GM18517 (cell line): ENCODE measurements around the gene CCM2L.
"Not testable (repeated sequence)": the region's sequence is repeated elsewhere in the genome, so short reads cannot be mapped to it uniquely, and the experiment has no call there.

ENCODE experiments used
- ATAC-seq: cut with Tn5 transposase; IDR thresholded peaks from one replicate; pipeline ENCODE4 v1.9.1; 2021; ENCODE audit warnings: mild to moderate bottlenecking, moderate library complexity; ENCODE audit not compliant: unreplicated experiment

The CCM2L gene

DNA sequence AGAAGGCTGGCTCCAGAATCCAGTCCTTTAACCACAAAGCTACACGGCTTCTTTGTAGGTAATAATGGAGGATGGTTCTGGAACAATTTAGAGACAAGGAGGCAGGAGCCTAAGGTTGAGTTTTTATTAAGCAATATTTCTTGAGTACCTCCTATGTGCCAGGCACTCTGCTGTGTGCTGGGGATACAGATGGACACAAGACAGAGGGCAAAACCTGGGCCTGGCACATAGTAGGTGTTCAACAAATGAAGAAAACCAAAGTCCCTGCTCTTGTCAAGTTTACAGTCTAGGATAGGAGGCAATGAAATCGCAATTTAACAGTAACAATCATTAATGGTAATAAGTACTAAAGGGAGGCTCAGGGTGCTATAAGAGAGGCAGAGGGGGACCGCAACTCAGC, 17.4 kb downstream of the CCM2L start:
- no peak for ATAC-seq

DNA sequence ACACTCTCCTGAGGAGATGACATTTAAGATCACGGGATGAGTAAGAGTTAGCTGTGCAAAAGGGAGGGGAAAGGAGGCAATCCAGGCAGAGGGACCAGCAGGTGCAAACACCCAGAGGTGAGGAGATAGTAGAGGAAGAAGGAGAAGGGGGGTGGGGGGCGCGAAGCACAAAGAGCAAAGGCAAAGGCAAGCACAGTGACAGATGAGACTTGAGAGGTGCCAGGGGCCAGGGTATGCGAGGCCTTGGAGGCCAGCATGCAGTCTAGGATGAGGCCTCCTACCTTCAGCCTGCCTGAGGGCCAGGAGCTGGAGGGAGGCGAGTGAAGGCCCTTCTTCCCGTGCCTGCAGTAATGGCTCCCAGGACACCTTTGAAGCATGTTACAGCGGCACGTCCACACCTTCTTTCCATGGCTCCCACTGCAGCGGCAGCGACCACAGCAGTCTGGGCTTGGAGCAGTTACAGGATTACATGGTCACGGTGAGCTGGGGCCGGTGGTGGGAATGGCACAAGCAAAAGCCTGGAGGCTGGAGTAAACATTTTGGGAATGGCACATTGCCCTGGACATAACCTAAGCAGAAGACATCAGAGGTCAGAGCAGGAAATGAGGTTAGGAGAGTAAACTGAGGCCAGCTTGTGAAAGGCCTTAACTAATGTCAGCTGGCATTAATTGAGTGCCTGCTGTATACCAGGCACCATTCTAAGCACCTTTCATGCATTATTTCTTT, 18.6 kb downstream of the CCM2L start:
- no peak for ATAC-seq

DNA sequence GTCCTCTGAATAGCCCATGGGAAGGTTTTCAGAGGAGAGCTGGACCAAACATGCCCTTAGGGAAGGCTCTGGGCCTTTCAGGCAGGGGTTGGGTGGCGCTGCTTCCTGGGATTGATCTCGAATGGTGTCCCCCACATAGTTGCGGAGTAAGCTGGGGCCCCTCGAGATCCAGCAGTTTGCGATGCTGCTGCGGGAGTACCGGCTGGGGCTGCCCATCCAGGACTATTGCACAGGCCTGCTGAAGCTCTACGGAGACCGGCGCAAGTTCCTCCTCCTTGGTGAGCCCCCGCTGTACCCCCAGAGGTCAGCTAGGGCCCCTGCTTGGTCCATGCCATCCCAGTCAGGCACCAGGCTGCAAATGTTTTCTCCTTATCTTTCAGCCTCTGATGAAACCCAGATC, 19.3 kb downstream of the CCM2L start:
- ATAC-seq, result no peak

- no peak for ATAC-seq
Measured at GRCh38 chr20:32031007-32031958, 21.0 kb downstream of the CCM2L start.

DNA sequence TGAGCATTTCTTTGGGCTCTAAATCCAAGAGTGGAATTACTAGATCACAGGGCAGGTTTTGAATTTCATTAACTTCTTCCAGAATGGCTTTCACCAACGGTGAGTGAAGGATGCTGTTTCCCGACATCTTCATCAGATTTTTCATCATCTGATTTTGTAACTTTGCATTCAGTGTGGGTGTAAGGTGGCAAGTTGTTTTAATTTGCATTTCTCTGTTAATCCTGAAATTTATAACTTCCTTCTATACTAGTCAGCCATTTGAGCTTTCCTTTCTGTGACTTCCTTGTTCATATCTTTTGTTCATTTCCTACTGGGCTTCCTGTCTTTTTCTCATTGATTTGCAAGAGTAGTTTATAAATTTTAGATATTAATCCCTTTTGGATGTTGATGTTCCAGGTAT, 23.1 kb downstream of the CCM2L start:
- no peak for ATAC-seq

DNA sequence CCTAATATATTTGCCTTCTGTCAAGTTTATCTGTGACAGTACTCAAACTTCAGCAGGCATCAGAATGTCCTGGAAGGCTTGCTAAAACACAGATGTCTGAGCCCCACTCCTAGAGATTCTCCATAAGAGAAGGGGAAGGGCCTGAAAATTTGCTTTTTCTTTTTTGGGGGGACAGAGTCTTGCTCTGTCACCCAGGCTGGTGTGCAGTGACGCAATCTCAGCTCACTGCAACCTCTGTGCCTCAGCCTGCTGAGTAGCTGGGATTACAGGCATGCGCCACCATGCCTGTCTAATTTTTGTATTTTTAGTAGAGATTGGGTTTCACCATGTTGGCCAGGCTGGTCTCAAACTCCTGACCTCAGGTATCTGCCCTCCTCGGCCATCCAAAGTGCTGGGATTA, 23.5 kb downstream of the CCM2L start:
- not testable (repeated sequence) for ATAC-seq

DNA sequence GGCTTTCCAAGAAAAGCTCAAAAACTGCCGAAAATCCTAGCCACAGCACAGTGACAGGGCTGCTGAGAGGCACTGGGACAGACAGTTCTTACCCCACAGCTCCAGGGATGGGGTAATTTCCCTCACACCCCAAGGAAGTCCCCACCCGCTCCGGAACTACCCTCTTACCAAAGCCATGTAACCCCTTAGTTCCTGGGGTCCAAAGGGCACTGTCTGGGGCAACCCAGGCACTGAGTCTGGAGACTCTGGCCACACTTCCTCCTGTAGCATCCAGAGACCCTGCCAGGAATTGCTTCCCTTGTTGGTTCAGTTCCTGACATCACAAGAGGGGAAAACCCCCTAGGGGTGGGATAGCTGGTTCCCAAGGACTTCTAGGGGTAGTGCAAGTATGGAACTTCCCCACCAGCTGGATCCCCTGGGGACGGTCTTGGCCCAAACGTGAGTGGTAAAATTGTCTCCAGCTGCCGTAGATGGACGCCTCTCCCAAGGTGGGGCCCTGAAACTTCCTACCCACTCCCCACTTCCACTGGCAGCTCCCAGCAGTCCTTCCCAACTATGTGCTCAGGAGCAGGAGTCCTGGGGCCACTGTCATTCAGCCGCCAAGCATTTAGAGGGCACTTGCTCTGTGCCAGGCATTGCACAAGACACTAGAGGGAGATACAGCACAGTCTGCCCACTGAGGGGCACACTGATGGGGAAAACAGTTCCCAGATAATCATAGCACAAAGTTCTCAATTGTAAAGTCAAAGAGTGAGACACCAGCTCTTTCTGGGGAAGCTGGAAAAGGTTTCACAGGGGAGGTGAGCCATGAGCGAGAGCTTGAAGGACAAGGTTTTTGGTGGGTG, 24.6 kb downstream of the CCM2L start:
- no peak for ATAC-seq

DNA sequence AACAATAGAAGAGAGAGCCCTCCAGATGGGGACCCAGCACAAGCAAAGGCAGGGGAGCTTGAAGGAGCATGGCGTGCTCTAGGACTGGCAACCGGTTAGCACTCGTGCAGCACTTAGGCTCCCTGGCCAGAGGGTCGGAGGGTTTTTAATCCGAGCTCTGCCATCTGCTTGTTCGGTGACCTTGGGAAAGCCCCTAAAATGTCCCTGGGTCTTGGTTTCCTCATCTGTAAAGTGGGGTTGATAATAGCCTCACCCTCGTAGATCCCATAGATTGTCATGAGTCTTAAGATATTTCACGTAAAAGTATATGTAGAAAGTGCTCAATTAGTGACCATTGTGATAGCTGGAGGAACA, 25.2 kb downstream of the CCM2L start:
- no peak for ATAC-seq

DNA sequence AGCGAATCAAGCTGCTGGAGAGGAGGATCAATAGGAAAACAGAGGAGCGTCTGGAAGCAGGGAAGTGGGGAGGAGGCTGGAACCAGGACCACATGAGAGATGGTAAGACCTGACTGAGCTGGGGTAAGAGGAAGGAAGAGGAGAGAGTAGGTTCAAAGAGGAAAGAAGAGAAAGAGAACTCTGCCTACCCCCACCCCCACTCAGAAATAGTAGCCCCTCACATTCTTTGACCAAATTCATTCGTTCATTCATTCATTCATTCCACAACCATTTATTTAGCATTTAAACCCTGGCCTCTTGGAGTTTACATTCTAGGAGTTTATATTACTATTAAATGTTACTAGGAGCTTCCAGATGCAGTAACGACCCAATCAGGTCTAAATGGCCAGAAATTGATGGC, 26.0 kb downstream of the CCM2L start:
- ATAC-seq, result no peak

GRCh38 chr20:32036716-32037485, 26.7 kb downstream of the CCM2L start:
- ATAC-seq, result no peak

DNA sequence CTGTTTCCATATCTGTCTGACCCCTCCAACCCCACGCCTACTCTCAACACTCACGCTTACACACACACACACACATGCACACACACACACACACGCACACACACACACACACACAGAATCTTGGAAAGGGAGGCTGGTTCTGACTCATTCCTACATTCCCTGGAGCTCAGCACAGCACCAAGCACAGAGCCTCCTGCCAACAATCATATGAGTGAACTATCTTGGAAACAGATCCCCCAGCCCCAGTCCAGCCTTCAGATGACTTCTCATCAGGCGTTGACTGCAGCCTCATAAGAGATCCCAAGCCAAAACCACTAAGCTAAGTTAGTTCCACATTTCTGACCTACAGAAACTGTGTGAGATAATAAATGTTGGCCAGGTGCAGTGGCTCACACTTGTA, 27.7 kb downstream of the CCM2L start:
- no peak for ATAC-seq

- ATAC-seq, result peak; percentile 52
Measured at GRCh38 chr20:32040142-32040953, 30.1 kb downstream of the CCM2L start.

- ATAC-seq, result no peak
Measured at GRCh38 chr20:32045999-32046398, 35.8 kb downstream of the CCM2L start.

GRCh38 chr20:32050324-32050841, 40.1 kb downstream of the CCM2L start:
- no peak for ATAC-seq

- no peak for ATAC-seq
Measured at GRCh38 chr20:32050851-32051556, 40.8 kb downstream of the CCM2L start.

- ATAC-seq, result no peak
Measured at GRCh38 chr20:32051720-32052089, 41.5 kb downstream of the CCM2L start.

- no peak for ATAC-seq
Measured at GRCh38 chr20:32052090-32052777, 42.0 kb downstream of the CCM2L start, which contains the start of gene HCK. HCK (plus strand) TSS chr20:32052242.

GRCh38 chr20:32052778-32053362, 42.6 kb downstream of the CCM2L start:
- no peak for ATAC-seq
